ENCODE measurements around the gene BRWD1.

GRCh38 chr21:39196310-39196709 is 117.1 kb downstream of the BRWD1 start:
- TF ChIP-seq CTCF (IDR thresholded peaks at IDR 0.05): no peak
- no peak for TF ChIP-seq POLR2A (IDR thresholded peaks at IDR 0.05)
- TF ChIP-seq EP300 (IDR thresholded peaks at IDR 0.05): no peak
